ENCODE results near the gene CPA2.
A peak's percentile ranks its signal among the peaks of the same experiment; 100 is the strongest.
"Not testable (repeated sequence)": the region's sequence is repeated elsewhere in the genome, so short reads cannot be mapped to it uniquely, and the experiment has no call there.

The CPA2 gene

DNA sequence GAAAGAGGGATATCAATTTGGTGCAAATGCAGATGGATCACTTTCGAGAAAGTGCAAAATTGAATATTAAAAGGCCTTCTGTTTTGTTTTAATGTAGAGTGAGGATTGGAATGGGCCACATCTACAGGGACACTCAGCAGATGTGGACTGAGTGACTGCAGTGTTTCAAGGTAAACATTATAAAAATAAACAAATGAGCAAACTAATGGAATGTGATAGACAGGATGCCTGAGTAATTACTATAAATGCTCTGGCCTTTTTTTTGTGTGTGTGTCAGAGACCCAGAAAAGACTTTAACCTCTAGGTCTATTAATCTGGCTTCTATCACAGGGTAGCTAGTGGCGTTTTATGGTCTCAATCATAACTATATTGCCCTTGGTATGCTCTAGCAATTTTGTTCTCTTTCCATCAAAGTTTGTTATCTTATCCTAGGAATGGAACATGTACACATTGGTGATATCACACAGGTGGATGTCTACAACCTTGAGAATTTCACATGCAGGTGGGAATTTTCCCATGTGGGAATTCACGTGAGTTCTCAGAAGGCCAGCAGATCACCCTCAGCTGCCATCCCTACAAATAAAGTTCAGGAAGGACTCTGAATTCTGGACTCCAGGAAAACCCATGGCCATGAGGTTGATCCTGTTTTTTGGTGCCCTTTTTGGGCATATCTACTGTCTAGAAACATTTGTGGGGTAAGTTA, at the start of gene CPA2:
TSS of gene CPA2 (plus strand) at position 606 of the 703 bp plus-strand sequence. CDS start at position 625, 19 bp downstream.
- no peak for DNase-seq (ENCODE audit: low spot score)

- no peak for DNase-seq (ENCODE audit: low spot score)
Observed at GRCh38 chr7:130218806-130219620, 47.6 kb upstream of the CPA2 start.

GRCh38 chr7:130219871-130220270, 46.8 kb upstream of the CPA2 start:
- no peak for DNase-seq (ENCODE audit: low spot score)

- DNase-seq (ENCODE audit: low spot score) = no peak
Observed at GRCh38 chr7:130221746-130222145, 44.9 kb upstream of the CPA2 start.

DNA sequence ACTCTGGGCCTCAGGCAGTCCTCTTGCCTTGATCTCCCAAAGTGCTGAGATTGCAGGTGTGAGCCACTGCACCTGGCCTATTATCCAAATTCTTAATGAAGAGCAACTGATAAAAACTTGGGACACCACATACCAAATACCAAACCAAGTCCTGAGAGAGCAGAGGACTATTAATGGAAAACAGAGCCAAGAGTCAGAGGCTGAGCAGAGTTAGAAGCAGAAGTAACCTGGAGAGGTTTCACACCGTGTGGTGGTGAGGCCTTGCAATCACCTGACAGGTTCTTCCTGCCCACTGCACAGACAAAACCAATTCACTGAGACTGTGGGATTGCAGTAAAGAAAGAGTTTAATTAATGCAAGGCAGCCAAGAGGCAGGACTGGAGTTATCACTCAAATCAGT, 43.0 kb upstream of the CPA2 start:
- no peak for DNase-seq (ENCODE audit: low spot score)

DNA sequence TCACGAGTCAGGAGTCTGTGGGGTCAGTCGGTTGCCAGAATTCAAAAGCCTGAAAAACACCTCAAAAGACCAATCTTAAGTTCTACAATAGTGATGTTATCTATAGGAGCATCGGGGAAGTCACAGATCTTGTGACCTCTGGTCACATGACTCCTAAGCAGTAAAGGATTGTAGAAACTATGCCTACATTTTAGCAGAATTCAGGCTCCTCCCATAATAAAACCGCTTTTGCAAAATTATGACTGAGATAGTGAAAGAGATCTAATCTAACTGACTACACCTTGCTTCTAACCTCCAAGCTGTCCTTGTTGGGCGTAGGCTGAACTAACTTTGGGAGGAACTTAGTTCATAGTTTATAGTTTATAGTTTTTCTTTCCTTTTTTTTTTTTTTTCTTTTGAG, 42.5 kb upstream of the CPA2 start:
- DNase-seq (ENCODE audit: low spot score) = no peak

DNA sequence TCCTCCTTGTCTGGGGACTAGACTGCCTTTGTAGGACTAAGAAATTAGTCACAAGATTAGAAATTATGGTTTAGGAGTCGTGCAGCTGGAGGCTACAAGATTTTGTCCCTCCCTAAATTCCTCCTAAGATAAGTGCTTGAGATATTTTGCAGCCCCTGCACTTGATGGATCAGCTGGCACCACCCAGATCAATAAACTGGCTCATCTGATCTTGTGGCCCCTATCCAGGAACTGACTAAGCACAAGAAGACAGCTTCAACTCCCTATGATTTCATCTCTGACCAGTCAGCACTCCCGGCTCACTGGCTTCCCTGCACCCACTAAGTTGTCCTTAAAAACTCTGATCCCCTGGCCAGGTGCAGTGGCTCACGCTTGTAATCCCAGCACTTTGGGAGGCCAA, 41.7 kb upstream of the CPA2 start:
- DNase-seq (ENCODE audit: low spot score) = not testable (repeated sequence)

DNA sequence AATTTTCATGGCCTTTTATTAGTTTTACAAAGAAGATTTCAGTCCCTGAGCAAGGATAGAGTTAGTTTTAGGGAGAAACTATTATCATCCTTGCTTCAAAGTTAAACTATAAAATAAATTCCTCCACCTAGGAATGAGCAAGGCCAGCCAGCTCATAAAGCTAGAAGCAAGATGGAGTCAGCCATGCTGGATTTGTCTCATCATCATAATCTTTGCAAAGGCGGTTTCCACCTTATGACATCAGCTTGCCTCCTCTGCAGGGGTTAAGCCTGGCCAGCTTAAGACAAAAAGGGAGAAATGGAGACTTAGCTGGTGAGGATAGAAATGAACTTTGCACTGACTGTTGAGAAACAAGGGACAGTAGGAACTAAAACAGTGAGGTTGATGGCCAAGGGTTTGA, 40.3 kb upstream of the CPA2 start:
- no peak for DNase-seq (ENCODE audit: low spot score)

DNA sequence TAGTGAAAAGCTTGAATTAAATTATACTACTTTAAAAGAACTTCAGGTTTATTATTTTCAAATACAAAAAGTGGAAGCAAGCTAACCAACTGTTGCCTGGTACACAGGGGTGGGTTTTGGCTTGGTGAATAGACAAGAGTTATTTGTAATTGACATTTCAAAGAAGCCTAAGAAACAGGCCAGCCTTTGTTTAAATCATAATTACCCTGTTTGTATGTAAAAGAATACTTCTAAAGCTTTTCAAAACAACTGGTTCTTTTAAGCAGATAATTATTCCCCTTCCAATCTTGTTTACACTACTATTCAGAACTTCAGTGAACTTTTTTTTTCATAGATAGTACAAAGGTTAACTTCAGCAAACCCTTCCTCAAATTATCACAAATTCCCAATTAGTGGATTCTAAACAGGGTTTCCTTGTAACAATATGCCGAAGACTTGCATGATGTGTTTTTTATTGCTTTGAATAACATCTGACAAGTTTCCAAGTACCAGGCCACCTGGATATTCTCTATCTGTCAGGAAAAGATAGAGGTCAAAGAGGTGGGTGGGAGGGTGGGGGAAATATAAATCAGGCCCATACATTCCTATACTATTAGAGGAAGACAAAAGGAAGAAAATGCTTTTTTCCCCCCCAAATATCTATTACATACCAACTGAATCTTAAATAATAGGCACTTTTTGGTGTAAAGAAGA, 38.6 kb upstream of the CPA2 start:
- DNase-seq (ENCODE audit: low spot score) = no peak

- DNase-seq (ENCODE audit: low spot score) = no peak
Observed at GRCh38 chr7:130228840-130229502, 37.7 kb upstream of the CPA2 start.

GRCh38 chr7:130229981-130230380, 36.7 kb upstream of the CPA2 start:
- not testable (repeated sequence) for DNase-seq (ENCODE audit: low spot score)

GRCh38 chr7:130231792-130232191, 34.9 kb upstream of the CPA2 start:
- no peak for DNase-seq (ENCODE audit: low spot score)

- DNase-seq (ENCODE audit: low spot score) = no peak
Observed at GRCh38 chr7:130232209-130232608, 34.5 kb upstream of the CPA2 start.

DNA sequence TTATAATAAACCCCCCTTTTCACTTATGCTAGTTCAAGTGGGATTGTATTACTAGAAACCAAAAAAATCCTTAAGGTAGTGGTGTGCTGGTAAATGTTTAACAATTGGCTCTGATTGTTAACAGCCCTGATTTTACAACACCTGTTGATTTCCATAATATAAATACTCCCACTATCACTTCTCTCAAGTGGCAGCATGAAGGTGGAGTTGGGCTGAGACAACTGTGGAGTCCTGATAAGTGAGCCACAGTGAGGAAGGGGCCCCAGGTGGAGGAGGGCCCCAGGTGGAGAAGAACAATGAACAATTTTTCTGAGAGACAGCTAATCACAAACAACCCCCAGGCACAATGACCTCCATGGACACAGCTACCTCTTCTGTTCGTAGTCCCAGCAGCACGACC, 32.6 kb upstream of the CPA2 start:
- DNase-seq (ENCODE audit: low spot score) = no peak

DNA sequence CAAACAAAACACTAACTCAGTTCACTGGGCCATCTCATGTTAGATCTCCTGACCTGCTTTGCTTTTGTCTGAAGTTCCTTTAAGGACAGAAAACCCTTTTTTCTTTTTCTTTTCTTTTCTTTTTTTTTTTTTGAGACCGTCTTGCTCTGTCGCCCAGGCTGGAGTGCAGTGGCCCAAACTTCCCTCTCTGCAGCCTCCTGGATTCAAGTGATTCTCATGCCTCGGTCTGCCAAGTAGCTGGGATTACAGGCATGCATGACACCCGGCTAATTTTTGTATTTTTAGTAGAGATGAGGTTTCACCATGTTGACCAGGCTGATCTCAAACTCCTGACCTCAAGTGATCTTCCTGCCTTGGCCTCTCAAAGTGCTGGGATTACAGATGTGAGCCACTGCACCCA, 30.3 kb upstream of the CPA2 start:
- DNase-seq (ENCODE audit: low spot score) = not testable (repeated sequence)

- DNase-seq (ENCODE audit: low spot score) = no peak
Observed at GRCh38 chr7:130240240-130240639, 26.4 kb upstream of the CPA2 start.

- peak; percentile 81 for DNase-seq (ENCODE audit: low spot score)
Observed at GRCh38 chr7:130242198-130243014, 24.3 kb upstream of the CPA2 start.

DNA sequence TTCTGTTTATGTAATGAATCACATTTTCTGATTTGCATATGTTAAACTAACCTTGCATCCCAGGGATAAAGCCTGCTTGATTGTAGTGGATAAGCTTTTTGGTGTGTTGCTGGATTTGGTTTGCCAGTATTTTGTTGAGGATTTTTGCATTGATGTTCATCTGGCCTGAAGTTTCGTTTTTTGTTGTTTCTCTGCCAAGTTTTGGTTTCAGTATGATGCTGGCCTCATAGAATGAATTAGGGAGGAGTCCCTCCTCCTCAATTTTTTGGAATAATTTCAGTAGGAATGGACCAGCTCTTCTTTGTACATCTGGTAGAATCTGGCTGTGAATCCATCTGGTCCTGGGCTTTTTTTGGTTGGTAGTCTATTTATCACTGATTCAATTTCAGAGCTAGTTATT, 23.2 kb upstream of the CPA2 start:
- DNase-seq (ENCODE audit: low spot score) = not testable (repeated sequence)

DNA sequence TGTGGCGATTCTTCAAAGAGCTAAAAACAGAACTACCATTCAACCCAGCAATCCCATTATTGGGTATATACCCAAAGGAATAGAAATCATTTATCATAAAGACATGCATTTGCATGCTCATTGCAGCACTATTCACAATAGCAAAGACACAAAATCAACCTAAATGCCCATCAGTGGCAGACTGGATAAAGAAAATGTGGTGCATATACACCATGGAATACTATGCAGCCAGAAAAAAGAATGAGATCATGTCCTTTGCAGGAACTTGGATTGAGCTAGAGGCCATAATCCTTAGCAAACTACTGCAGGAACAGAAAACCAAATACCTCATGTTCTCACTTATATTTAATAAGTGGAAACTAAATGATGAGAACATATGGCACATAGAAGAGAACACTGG, 20.2 kb upstream of the CPA2 start:
- not testable (repeated sequence) for DNase-seq (ENCODE audit: low spot score)

DNA sequence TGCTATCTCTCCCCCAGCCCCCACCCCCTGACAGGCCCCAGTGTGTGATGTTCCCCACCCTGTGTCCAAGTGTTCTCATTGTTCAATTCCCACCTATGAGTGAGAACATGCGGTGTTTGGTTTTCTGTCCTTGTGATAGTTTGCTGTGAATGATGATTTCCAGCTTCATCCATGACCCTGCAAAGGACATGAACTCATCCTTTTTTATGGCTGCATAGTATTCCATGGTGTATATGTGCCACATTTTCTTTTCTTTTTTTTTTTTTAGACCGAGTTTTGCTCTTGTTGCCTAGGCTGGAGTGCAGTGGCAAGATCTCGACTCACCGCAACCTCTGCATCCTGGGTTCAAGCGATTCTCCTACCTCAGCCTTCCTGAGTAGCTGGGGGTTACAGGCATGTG, 17.8 kb upstream of the CPA2 start:
- DNase-seq (ENCODE audit: low spot score) = not testable (repeated sequence)

DNA sequence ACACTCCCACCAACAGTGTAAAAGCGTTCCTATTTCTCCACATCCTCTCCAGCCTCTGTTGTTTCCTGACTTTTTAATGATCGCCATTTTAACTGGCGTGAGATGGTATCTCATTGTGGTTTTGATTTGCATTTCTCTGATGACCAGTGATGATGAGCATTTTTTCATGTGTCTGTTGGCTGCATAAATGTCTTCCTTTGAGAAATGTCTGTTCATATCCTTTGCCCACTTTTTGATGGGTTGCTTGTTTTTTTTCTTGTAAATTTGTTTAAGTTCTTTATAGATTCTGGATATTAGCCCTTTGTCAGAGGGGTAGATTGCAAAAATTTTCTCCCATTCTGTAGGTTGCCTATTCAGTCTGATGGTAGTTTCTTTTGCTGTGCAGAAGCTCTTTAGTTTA, 17.0 kb upstream of the CPA2 start:
- DNase-seq (ENCODE audit: low spot score) = not testable (repeated sequence)
